Measurements from ENCODE around the gene DOP1A. TPM values are rescaled to one million over a fixed set of nuclear protein-coding genes. Genes with fewer than 3 reads are reported as not detected.

DOP1A gene
- total RNA-seq (2022; extraction: Qiagen RNA extraction): 2.3 to 3.1 TPM (median 2.4 TPM) in 5 replicates

DNA sequence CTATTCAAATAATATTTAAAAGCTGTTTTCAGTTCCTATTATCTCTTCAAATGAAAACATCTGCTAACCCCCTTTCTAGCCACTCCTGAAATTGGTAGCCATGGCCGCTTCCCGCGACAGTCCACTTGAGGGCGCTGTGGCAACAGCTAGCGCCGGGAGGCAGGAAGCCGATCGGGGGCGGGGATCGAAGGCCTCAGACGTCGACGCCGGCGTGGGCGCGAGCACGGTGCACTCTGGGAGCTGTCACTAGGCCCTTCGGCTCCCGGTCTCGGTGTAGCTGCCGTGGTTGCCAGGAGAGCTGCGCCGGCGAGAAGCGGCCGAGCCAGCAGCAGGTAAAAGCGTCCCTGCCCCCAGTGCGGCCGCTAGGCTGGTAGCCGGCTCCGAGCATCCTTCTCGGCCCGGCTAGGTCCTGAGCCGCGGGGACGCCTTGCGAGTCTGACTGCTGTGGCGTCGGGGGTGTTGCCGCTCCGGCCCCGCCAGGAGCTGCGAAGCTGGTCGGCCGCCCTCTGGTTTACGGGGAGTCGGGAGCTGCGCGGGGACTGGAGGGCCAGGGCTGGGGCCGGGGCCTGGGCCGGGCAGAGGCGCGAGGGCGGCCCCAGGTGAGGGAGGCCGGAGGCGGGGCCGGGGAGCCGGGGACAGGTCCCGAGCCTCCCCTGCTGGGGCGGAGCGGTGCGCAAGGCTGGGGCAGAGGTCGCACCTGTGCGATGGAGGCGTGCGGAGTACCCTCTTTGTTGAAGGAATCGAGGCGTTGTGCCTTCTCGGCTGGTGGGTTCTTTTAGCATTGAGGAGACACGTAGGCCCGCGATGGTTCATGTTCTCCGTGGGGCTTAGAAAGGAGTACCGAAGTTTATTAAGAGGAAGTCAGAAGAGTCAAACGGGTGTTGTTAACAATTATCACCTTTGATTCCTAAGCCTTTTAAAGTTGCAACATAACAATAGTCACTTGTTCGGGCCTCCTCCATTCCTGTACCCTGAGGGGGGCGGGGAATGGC lies at the start of gene DOP1A:
Gene DOP1A, plus strand, starts transcription at position 224 of the 992 bp plus-strand sequence. CDS start 29,307 bp downstream, outside the sequence.

DNA sequence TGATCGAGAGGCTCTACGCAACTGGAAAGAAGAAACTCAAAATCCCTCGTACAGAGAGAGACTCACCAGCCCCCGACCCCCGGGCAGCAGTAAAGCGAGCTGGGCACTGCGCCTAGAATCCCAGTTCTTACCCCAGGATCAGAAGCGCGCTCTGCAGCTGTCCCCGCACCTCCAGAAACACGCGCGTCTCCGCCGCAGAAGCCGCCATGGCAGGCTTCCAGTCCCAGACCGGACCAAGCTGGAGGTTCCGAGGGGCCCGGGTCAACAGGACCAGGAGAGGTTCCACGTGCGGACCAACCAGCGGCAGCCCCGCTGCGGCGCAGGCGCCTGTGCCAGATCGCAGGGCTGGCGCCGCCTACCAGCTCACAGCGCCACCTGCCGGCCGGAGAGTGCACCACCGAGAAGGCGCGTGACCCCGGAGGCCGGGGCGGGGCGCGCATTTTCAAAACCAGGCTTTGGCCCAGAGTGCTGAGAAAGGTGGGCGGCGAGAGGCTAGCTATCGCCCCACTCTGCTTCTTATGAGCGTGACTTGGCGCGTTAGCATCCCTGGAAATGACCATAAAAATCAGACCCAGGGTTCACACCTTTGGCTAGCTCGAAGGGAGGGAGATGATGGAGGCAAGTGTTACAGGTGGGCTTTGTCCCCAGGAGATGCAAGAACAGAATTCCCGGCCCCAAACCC lies 1.8 kb upstream of the DOP1A start, which contains the start of gene UBE3D:
Gene UBE3D, minus strand, starts transcription at position 331 of the 682 bp plus-strand sequence. Its CDS starts 123 bp downstream, at position 208.

DNA sequence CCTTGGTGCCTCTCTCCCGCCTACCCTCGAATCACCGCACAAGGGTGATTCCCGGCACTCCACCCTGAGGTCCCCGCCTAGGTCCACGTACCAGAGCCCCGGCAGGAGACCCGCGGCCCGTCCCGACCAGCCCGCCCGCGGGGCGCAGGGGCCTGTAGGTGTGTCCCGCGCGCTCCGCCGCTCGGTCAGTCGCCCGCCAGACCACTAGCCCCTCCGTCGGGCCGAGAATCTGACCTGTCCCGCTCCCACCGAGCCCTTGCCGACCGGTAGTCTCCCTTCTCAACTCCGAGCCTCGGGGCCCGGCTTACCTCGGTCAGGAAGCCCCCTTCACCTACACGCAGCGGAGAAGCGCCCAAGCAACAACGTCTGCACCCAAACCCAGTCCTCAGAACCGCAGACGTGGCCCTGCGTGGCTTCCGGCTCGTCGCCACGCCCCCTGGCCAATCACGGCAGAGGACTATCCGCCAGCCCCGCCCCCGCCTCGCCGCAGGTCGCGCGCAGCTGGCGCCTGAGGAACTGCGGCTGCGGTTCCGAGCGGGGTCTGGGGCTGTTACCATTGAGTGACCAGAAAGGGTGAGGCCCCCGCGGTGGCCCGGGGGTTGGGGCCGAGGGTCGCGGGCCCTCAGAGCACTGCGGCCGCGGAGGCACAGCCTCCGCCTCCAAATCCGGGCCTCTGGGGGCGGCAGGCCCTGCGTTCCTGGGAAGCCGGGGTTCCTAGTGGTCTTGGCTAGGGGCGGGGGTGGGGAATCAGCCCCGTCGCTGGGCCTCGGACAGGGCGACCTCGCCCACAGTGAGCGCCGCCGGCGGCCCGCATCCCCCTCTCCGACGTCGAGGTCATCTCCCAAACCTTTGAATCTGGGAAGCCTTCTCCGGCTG lies 125.6 kb downstream of the DOP1A start, which contains the start of the genes PGM3 and RWDD2A:
Gene PGM3, minus strand, starts transcription at position 395 of the 876 bp plus-strand sequence. CDS start 2,253 bp downstream, outside the sequence.
Gene RWDD2A, plus strand, starts transcription at position 487 of the 876 bp plus-strand sequence. CDS start 1,095 bp downstream, outside the sequence.

Other genes with a start within 250 kb of the DOP1A start
- 2.8 to 3.7 TPM (median 2.9 TPM) in 5 replicates for gene UBE3D, start 1.8 kb upstream of the DOP1A start, total RNA-seq (2022; extraction: Qiagen RNA extraction)
- 23.5 to 33.3 TPM (median 26.0 TPM) in 5 replicates for gene PGM3, start 125.6 kb downstream of the DOP1A start, total RNA-seq (2022; extraction: Qiagen RNA extraction)
- 1.4 to 1.9 TPM (median 1.6 TPM) in 5 replicates for gene RWDD2A, start 125.7 kb downstream of the DOP1A start, total RNA-seq (2022; extraction: Qiagen RNA extraction)